Keratinocyte (primary cell): Measurements from ENCODE around the gene LRRC42. TPM values are rescaled to one million over a fixed set of nuclear protein-coding genes. Genes with fewer than 3 reads are reported as not detected.

ENCODE experiments used
- DNase-seq: peaks from one replicate; pipeline ENCODE4 v3.0.0-alpha.2; 2011; ENCODE audit warnings: low read depth, missing footprints, low spot score
- FAIRE-seq: peaks from 2 replicates; lab custom pipeline; 2011; peaks lifted over from hg19 to GRCh38; lab: Jason Lieb, UNC
- H2AFZ ChIP-seq: 2 replicates; pipeline ENCODE4 v1.6.0; 2012; ENCODE audit warnings: low read length, control low read depth, inconsistent platforms; ENCODE audit not compliant: control insufficient read depth
- H3K27ac ChIP-seq: 2 replicates; pipeline ENCODE4 v1.5.1; 2011; ENCODE audit warnings: low read length; ENCODE audit not compliant: control insufficient read depth, insufficient read depth
- H3K27me3 ChIP-seq: 3 replicates; pipeline ENCODE4 v1.6.0; 2011; ENCODE audit warnings: low read length; ENCODE audit not compliant: control insufficient read depth, insufficient read depth; ENCODE audit errors: extremely low read depth
- H3K36me3 ChIP-seq, 2 experiments: 2 replicates in 1 of 2; 3 replicates in 1 of 2; pipeline ENCODE4 v1.5.1; 2011; ENCODE audit warnings: low read length in 2 of 2, mild to moderate bottlenecking in 1 of 2; ENCODE audit not compliant: control insufficient read depth in 2 of 2, insufficient read depth in 2 of 2; ENCODE audit errors: extremely low read depth in 1 of 2
- H3K4me1 ChIP-seq: 3 replicates; pipeline ENCODE4 v1.5.1; 2011; ENCODE audit warnings: low read length; ENCODE audit not compliant: control insufficient read depth, insufficient read depth; ENCODE audit errors: extremely low read depth
- H3K4me2 ChIP-seq: 3 replicates; pipeline ENCODE4 v1.6.0; 2011; ENCODE audit warnings: low read depth, low read length; ENCODE audit not compliant: control insufficient read depth, insufficient read depth; ENCODE audit errors: extremely low read depth
- H3K4me3 ChIP-seq, 3 experiments: fragments of 200-600 bp in 1 of 3; sonication (generic) in 1 of 3; 2 replicates in 2 of 3; 3 replicates in 1 of 3; pipeline ENCODE4 v1.5.1; 2011 to 2016; ENCODE audit warnings: low read length in 3 of 3, mild to moderate bottlenecking in 3 of 3, control low read depth in 2 of 3, inconsistent platforms in 1 of 3, low read depth in 1 of 3, mixed read lengths in 1 of 3, mixed run types in 1 of 3, moderate library complexity in 1 of 3; ENCODE audit not compliant: control insufficient read depth in 2 of 3, insufficient read depth in 2 of 3; ENCODE audit errors: extremely low read depth in 1 of 3
- H3K79me2 ChIP-seq: 2 replicates; pipeline ENCODE4 v1.6.0; 2012; ENCODE audit warnings: low read length; ENCODE audit not compliant: control insufficient read depth, insufficient read depth
- H3K9ac ChIP-seq: 3 replicates; pipeline ENCODE4 v1.6.0; 2011; ENCODE audit warnings: low read length; ENCODE audit not compliant: control insufficient read depth, insufficient read depth; ENCODE audit errors: extremely low read depth
- H3K9me1 ChIP-seq: 3 replicates; pipeline ENCODE4 v1.6.0; 2011; ENCODE audit warnings: low read length; ENCODE audit not compliant: control insufficient read depth, insufficient read depth; ENCODE audit errors: extremely low read depth
- H3K9me3 ChIP-seq: 2 replicates; pipeline ENCODE4 v1.5.1; 2012; ENCODE audit warnings: low read depth, low read length; ENCODE audit not compliant: control insufficient read depth
- H4K20me1 ChIP-seq: 3 replicates; pipeline ENCODE4 v1.6.0; 2011; ENCODE audit warnings: low read length; ENCODE audit not compliant: control insufficient read depth, insufficient read depth; ENCODE audit errors: extremely low read depth
- EZH2 ChIP-seq: IDR thresholded peaks from one replicate; pipeline ENCODE4 v1.6.1; 2012; ENCODE audit warnings: inconsistent platforms, mild to moderate bottlenecking, low read length, moderate library complexity
- dilution Hi-C: fragments of 300-500 bp; cut with MboI; formaldehyde crosslinking; loops from one replicate; pipeline ENCODE4 v1.7.0; 2020; ENCODE audit warnings: low sequenced_read_pairs; ENCODE audit not compliant: extremely low pct_ligation_motif_present
- polyA plus RNA-seq, 5 experiments: library from polyadenylated mRNA; depleted of rRNA in 3 of 5; stranded (reverse) in 3 of 5; stranded (forward) in 1 of 5; unstranded in 1 of 5; fragments of >200 nt; gene quantifications; 1 replicate in 1 of 5; 2 replicates in 3 of 5; 3 replicates in 1 of 5; pipeline versions ENCODE4 v1.2.1 to v1.2.3, GENCODE V29; 2011 to 2012; ENCODE audit warnings: missing spikeins in 2 of 5, low read depth in 1 of 5, low replicate concordance in 1 of 5
- TF ChIP-seq, protein P1 (sequence below), 3 experiments: IDR thresholded peaks in 1 of 3; conservative IDR thresholded peaks in 1 of 3; optimal IDR thresholded peaks in 1 of 3; 2 replicates in 2 of 3; 3 replicates in 1 of 3; pipeline versions ENCODE3 to v1.5.1; 2011; ENCODE audit warnings: low read length in 3 of 3, mild to moderate bottlenecking in 3 of 3, moderate library complexity in 2 of 3, control low read depth in 1 of 3, inconsistent platforms in 1 of 3; ENCODE audit not compliant: insufficient read depth in 2 of 3; ENCODE audit errors: extremely low read depth in 1 of 3

Gene LRRC42
- polyA plus RNA-seq, 1 donor (not counting 4 experiments of a cell fraction or from before 2014, with no cell fraction given) = 61.8 TPM

GRCh38 chr1:53930932-53931331, 15.2 kb upstream of the LRRC42 start:
- Histone ChIP-seq H3K79me2 (no peaks in the 10 kb centered on the region), H3K9me1 (no peaks in the 10 kb centered on the region), H3K9me3 (peaks cover 5% of the 10 kb centered on the region), H4K20me1 (no peaks in the 10 kb centered on the region), H3K27ac (no peak overlapping the region), H3K4me3 (no peak overlapping the region), H3K9ac (no peak overlapping the region), H2AFZ (no peak overlapping the region), H3K4me2 (no peak overlapping the region), H3K4me1 (no peaks in the 10 kb centered on the region), H3K36me3 (peaks cover 6 to 10% of the 10 kb centered on the region in 2 experiments), H3K27me3 (no peaks in the 10 kb centered on the region)
- TF ChIP-seq, protein P1, sequence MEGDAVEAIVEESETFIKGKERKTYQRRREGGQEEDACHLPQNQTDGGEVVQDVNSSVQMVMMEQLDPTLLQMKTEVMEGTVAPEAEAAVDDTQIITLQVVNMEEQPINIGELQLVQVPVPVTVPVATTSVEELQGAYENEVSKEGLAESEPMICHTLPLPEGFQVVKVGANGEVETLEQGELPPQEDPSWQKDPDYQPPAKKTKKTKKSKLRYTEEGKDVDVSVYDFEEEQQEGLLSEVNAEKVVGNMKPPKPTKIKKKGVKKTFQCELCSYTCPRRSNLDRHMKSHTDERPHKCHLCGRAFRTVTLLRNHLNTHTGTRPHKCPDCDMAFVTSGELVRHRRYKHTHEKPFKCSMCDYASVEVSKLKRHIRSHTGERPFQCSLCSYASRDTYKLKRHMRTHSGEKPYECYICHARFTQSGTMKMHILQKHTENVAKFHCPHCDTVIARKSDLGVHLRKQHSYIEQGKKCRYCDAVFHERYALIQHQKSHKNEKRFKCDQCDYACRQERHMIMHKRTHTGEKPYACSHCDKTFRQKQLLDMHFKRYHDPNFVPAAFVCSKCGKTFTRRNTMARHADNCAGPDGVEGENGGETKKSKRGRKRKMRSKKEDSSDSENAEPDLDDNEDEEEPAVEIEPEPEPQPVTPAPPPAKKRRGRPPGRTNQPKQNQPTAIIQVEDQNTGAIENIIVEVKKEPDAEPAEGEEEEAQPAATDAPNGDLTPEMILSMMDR (optimal IDR thresholded peaks at IDR 0.05 in 1 of 3, IDR thresholded peaks at IDR 0.05 in 1 of 3, conservative IDR thresholded peaks at IDR 0.05 in 1 of 3; ENCODE audit: extremely low read depth in 1 of 3, insufficient read depth in 2 of 3, low read length in 3 of 3) = no peak
- dilution Hi-C loops = no loop called here
- DNase-seq = no peak
- no peak for FAIRE-seq

DNA sequence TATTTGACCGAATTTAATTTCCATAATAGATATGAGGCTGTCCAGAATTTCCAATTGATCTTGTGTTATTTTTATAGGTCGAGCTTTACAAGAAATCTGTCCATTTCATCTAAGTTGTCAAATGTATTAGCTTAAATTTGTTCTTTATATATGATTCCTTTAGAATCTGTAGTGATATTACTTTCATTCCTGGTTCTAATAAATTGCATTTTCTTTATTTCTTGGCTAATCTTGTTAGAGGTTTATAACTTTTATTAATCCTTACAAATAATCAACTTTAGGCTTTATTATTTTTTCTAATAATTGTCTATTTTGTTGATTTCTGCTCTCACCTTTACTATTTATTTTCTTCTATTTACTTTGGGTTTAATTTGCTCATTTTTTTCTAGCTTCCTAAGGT, 14.6 kb upstream of the LRRC42 start:
- TF ChIP-seq, protein P1 (optimal IDR thresholded peaks at IDR 0.05 in 1 of 3, IDR thresholded peaks at IDR 0.05 in 1 of 3, conservative IDR thresholded peaks at IDR 0.05 in 1 of 3; ENCODE audit: extremely low read depth in 1 of 3, insufficient read depth in 2 of 3, low read length in 3 of 3) = no peak
- TF ChIP-seq EZH2 = no peak
- Histone ChIP-seq H3K4me1 (no peaks in the 10 kb centered on the region), H3K79me2 (no peaks in the 10 kb centered on the region), H3K36me3 (peaks cover 6 to 10% of the 10 kb centered on the region in 2 experiments), H3K4me3 (no peak overlapping the region), H3K9ac (no peak overlapping the region), H3K4me2 (no peak overlapping the region), H3K27me3 (no peaks in the 10 kb centered on the region), H4K20me1 (no peaks in the 10 kb centered on the region), H3K9me1 (no peaks in the 10 kb centered on the region), H2AFZ (no peak overlapping the region), H3K9me3 (peaks cover 5% of the 10 kb centered on the region), H3K27ac (no peak overlapping the region)
- FAIRE-seq (no peak), DNase-seq (no peak)
- dilution Hi-C loops = no loop called here
